GM21381 (cell line): ENCODE data around the gene PAXIP1.
"Not testable (repeated sequence)": the region's sequence is repeated elsewhere in the genome, so short reads cannot be mapped to it uniquely, and the experiment has no call there.

ENCODE experiments used
- ATAC-seq: cut with Tn5 transposase; IDR thresholded peaks from one replicate; pipeline ENCODE4 v1.9.1; 2021; ENCODE audit warnings: mild to moderate bottlenecking, moderate library complexity; ENCODE audit not compliant: unreplicated experiment

PAXIP1 gene, protein sequence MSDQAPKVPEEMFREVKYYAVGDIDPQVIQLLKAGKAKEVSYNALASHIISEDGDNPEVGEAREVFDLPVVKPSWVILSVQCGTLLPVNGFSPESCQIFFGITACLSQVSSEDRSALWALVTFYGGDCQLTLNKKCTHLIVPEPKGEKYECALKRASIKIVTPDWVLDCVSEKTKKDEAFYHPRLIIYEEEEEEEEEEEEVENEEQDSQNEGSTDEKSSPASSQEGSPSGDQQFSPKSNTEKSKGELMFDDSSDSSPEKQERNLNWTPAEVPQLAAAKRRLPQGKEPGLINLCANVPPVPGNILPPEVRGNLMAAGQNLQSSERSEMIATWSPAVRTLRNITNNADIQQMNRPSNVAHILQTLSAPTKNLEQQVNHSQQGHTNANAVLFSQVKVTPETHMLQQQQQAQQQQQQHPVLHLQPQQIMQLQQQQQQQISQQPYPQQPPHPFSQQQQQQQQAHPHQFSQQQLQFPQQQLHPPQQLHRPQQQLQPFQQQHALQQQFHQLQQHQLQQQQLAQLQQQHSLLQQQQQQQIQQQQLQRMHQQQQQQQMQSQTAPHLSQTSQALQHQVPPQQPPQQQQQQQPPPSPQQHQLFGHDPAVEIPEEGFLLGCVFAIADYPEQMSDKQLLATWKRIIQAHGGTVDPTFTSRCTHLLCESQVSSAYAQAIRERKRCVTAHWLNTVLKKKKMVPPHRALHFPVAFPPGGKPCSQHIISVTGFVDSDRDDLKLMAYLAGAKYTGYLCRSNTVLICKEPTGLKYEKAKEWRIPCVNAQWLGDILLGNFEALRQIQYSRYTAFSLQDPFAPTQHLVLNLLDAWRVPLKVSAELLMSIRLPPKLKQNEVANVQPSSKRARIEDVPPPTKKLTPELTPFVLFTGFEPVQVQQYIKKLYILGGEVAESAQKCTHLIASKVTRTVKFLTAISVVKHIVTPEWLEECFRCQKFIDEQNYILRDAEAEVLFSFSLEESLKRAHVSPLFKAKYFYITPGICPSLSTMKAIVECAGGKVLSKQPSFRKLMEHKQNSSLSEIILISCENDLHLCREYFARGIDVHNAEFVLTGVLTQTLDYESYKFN

GRCh38 chr7:155003092-155003375 lies at the start of gene PAXIP1:
Gene PAXIP1, minus strand, starts transcription at chr7:155003124. Its CDS starts 195 bp downstream, at chr7:155002929.
- ATAC-seq, result peak; percentile 57

DNA sequence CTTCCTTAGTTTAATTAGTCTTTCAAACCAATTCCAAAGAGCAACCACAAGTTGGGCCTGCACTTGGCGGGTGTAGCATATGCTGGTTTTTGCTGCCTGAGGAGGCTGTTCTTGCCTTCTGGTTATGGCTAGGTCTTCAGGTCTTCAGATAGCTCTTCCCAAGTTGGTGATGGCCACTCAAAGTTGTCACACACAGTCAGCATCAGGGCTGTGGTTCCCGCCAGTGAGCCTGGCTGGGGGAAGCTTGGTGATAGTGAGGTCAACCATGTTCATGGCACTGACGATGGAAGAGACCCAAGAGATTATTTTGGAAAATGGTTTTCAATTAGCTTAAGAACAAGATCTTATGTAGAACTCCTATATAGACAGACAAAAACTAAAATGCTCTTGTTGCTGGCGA lies 48.4 kb upstream of the PAXIP1 start:
- ATAC-seq, result no peak

- no peak for ATAC-seq
Measured at GRCh38 chr7:155048006-155048405, 45.1 kb upstream of the PAXIP1 start.

DNA sequence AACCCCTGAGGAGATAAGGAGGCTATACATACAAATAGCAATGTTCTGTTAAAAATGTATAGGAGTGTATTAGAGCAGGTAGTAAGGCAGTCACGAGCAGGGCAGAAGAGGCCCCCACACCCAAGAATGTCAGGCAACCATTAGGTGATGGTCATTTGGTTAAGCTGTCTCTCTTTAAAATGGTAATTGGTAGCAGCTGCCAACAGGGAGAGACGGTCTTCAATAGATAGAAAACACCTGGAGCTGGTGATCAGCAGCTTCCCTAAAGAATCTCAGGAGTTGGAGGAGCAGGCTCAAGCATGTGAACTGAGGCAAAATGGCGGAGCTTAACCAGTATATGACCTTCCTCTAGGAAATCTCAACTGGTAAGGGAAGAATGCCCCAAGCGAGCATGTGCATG lies 40.8 kb upstream of the PAXIP1 start:
- no peak for ATAC-seq

- no peak for ATAC-seq
Measured at GRCh38 chr7:155038335-155038734, 35.4 kb upstream of the PAXIP1 start.

DNA sequence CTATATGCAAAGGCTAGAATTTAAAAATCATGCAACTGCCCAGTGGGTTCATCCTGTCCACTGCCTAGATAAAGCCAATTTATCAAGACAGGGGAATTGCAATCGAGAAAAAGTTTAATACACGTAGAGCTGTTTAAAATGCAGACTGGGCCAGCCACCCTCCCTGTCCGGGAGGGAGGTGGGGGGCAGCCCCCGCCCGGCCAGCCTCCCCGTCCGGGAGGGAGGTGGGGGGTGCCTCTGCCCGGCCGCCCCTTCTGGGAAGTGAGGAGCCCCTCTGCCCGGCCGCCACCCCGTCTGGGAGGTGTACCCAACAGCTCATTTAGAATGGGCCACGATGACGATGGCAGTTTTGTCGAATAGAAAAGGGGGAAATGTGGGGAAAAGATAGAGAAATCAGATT lies 31.6 kb upstream of the PAXIP1 start:
- ATAC-seq, result not testable (repeated sequence)

GRCh38 chr7:155032978-155033377 lies 30.1 kb upstream of the PAXIP1 start:
- ATAC-seq, result no peak

GRCh38 chr7:155027879-155028278 lies 25.0 kb upstream of the PAXIP1 start:
- no peak for ATAC-seq

GRCh38 chr7:155021699-155022145 lies 18.8 kb upstream of the PAXIP1 start:
- ATAC-seq, result no peak

DNA sequence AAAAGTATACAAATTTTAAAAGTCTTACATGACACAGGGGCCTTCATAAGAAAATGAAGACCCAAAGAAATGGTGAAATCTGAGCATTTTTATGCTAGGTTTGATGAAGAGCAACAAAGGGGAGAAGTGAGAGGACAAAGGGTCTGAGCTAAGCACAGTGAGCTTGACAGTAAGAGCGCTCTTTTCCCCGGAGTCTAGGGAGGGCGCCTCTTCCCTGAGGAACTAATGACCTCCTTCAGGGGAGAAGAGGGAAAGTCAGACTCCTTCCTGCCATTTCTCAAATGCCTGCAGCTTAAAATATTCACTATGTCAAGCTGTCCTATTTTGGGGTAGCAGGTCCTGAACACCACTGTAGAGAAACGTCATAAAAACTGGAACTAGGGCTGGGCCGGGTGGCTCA lies 18.1 kb upstream of the PAXIP1 start:
- no peak for ATAC-seq

GRCh38 chr7:155017834-155018233 lies 14.9 kb upstream of the PAXIP1 start:
- no peak for ATAC-seq

DNA sequence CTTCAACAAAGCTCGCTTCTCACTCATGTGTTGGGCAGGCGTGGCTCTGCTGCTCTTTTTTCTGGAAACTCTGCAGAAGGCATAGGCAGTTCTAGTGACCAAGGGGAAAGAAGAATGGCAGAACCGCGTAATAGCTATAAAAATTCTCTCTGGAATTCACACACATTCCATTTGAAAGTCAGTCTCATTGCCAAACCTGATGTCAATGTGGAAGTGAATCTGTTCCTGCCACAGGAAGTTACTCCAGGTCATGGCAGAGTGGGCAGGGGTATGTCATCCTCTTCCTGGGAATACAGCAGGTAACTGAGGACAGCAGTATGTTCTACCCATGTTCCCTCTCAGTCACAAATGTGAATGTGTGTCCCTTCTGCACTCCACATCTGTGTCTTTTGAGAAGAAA lies 8.2 kb upstream of the PAXIP1 start:
- no peak for ATAC-seq

GRCh38 chr7:155009570-155010157 lies 6.7 kb upstream of the PAXIP1 start:
- ATAC-seq, result peak; percentile 59

- no peak for ATAC-seq
Measured at GRCh38 chr7:155007947-155008346, 5.0 kb upstream of the PAXIP1 start.

DNA sequence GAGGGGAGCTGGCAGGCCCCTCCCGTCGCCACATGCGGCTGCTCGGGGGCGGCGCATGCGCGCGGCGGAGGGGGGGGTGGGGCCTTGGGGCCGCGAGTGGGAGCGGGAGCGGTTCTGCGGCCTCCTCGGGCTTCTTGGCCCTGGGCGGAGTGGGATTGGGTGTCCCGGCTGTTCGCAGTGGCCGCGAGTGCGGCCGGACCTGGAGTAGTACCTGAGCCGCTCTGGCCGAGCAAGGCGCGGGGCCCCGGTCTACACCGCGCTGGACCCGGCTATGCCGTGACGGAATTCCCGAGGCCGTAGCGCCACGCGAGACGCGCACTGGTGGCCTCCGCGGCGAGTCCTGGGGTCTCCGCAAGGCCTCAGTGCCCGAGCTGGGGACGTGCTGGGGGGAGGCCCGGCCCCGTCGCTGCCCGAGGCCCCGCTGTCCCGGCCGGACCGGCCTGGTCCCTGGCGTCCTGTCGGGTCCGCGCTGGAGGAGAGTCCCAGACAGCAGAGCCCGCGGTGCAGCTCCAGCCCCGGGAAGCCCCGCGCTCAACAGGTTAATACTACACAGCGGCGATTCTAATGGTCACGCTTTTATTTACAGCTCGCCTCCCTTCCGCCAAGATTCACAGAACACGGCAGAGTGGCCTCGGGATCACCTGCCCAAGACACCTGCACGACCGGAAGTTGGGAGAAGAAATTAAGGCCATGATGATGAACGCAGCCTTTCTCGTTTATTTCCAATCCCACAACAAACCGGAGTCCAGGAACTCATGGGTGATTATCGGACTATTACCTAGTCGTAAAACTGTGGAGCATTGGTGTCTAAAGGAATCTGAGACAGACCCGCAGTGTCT lies 671 bp upstream of the PAXIP1 start:
- ATAC-seq, result peak; percentile 59

- ATAC-seq, result peak; percentile 33
Measured at GRCh38 chr7:155002411-155003091, 373 bp downstream of the PAXIP1 start.

GRCh38 chr7:155001756-155002410 lies 1.0 kb downstream of the PAXIP1 start:
- peak; percentile 10 for ATAC-seq

DNA sequence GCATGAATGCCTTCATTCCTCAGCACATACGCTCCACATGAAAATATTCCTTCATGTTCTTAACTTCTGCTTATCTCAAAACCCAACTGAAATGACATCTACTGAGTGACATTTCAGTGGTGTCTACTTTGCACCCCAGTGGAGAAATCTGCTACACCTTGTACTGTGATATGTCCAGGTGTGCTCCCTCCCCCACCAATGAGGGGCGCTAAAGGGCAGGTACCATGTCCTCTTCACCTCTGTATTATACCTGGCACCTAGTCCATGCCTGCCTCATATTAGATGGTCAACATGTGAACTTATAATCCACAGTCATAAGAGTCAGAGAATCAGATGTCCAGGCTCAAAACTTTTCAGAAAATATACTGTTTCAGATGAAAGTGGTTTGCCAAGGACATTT lies 2.1 kb downstream of the PAXIP1 start:
- ATAC-seq, result no peak

GRCh38 chr7:154998481-154998880 lies 4.4 kb downstream of the PAXIP1 start:
- ATAC-seq, result no peak
